ENCODE measurements around the gene RBM26. TPM values are rescaled to one million over a fixed set of nuclear protein-coding genes. Genes with fewer than 3 reads are reported as not detected.

RBM26 gene
- total and polyA plus RNA-seq, 2 experiments from 2014 or later, result 19.3 to 45.9 TPM

DNA sequence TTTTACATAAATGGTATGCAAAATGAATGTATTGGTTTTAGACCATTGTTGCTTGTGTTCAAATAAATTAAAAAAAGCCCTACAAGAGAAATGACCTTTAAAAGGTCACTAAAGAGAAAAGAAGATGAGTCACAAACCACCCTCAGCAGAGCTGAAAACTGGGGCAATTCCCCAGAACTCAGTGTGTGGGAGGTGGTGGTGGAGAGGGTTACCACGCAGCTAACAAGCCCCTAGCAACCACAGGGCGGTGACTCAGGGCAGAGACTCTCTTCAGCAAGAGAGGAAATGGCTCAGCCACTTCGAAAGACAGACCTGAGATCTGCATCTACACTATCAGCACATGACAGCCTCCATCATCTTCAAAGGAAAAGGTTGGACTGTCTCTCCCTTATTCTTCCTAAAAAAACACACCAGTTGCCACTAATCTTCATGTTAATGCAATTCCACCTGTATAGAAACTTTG lies 45.5 kb upstream of the RBM26 start:
- Histone ChIP-seq H3K27ac (no peak overlapping the region), H3K4me1 (ENCODE audit: insufficient read depth) (no peaks in the 10 kb centered on the region), H3K27me3 (no peaks in the 10 kb centered on the region), H3K9me3 (ENCODE audit: low read depth) (no peaks in the 10 kb centered on the region), H3K4me3 (no peak overlapping the region), H3K79me2 (no peaks in the 10 kb centered on the region), H4K20me1 (ENCODE audit: insufficient read depth, poor library complexity, severe bottlenecking) (no peaks in the 10 kb centered on the region), H3K9me2 (replicated peaks; ENCODE audit: insufficient read depth) (no peaks in the 10 kb centered on the region), H3K4me2 (no peak overlapping the region), H2AFZ (no peak overlapping the region), H3K36me3 (replicated peaks; ENCODE audit: insufficient read depth, low read depth) (no peaks in the 10 kb centered on the region)
- WGBS (ENCODE audit: low lambda C conversion rate, missing lambda C conversion rate), result 39% methylated on average over 3 of the region's 3 CpGs
- TF ChIP-seq EZH2 (IDR thresholded peaks at IDR 0.05; ENCODE audit: borderline replicate concordance) (no peak), EZH2phosphoT487 (IDR thresholded peaks at IDR 0.05; ENCODE audit: low read depth, severe bottlenecking, unreplicated experiment) (no peak)
- TF ChIP-seq, protein P1, sequence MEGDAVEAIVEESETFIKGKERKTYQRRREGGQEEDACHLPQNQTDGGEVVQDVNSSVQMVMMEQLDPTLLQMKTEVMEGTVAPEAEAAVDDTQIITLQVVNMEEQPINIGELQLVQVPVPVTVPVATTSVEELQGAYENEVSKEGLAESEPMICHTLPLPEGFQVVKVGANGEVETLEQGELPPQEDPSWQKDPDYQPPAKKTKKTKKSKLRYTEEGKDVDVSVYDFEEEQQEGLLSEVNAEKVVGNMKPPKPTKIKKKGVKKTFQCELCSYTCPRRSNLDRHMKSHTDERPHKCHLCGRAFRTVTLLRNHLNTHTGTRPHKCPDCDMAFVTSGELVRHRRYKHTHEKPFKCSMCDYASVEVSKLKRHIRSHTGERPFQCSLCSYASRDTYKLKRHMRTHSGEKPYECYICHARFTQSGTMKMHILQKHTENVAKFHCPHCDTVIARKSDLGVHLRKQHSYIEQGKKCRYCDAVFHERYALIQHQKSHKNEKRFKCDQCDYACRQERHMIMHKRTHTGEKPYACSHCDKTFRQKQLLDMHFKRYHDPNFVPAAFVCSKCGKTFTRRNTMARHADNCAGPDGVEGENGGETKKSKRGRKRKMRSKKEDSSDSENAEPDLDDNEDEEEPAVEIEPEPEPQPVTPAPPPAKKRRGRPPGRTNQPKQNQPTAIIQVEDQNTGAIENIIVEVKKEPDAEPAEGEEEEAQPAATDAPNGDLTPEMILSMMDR (IDR thresholded peaks at IDR 0.05; ENCODE audit: poor library complexity), result no peak
- DNase-seq (ENCODE audit: low spot score), result peak; percentile 49

DNA sequence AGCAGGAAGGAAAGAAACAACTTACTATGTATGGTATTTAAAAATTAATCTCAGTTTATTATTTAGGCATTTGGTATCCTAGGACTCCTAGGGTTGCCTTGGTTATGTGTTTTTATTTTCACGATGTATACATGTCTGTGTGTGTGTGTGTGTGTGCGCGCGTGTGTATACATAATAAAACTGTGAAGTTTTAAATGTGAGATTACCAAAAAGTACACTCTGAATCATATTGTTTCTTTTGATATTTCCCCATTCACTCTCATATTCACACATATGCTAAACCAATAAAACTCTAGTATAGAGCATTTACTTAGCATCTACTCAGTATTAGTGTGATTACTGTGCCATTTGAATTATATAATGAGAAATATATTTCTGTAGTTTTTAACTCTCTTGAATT lies 44.1 kb upstream of the RBM26 start:
- H3K4me3 ChIP-seq, result no peak overlapping the region
- H4K20me1 ChIP-seq (ENCODE audit: insufficient read depth, poor library complexity, severe bottlenecking), result no peaks in the 10 kb centered on the region
- no peaks in the 10 kb centered on the region for H3K36me3 ChIP-seq (replicated peaks; ENCODE audit: insufficient read depth, low read depth)
- WGBS (ENCODE audit: low lambda C conversion rate, missing lambda C conversion rate), result 90% methylated on average over 4 of the region's 4 CpGs
- H3K4me1 ChIP-seq (ENCODE audit: insufficient read depth), result no peaks in the 10 kb centered on the region
- H2AFZ ChIP-seq, result no peak overlapping the region
- no peaks in the 10 kb centered on the region for H3K79me2 ChIP-seq
- no peaks in the 10 kb centered on the region for H3K9me3 ChIP-seq (ENCODE audit: low read depth)
- no peak for DNase-seq (ENCODE audit: low spot score)
- TF ChIP-seq EZH2phosphoT487 (IDR thresholded peaks at IDR 0.05; ENCODE audit: low read depth, severe bottlenecking, unreplicated experiment) (no peak), EZH2 (IDR thresholded peaks at IDR 0.05; ENCODE audit: borderline replicate concordance) (no peak)
- TF ChIP-seq, protein P1 (IDR thresholded peaks at IDR 0.05; ENCODE audit: poor library complexity), result no peak
- no peaks in the 10 kb centered on the region for H3K9me2 ChIP-seq (replicated peaks; ENCODE audit: insufficient read depth)
- H3K27me3 ChIP-seq, result no peaks in the 10 kb centered on the region
- no peak overlapping the region for H3K27ac ChIP-seq
- no peak overlapping the region for H3K4me2 ChIP-seq

DNA sequence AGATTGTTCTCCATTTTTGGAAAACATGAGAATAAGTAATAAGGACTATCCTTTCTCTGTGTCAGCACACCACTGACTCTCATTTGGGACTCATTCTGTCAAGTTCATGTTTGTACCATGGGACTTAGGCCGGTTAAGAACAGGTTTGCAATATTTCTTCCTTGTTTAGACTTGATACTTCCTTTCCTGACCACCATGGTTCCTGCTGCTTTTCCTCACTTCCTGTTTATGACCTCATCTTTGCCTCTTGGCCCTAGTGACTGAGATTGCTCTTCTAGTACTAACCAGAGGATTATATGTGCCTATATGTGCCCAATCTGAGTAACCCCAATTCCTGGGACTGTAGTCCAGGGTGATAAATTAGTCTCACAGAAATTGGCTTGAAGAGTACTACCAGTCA lies 42.4 kb upstream of the RBM26 start:
- TF ChIP-seq, protein P1 (IDR thresholded peaks at IDR 0.05; ENCODE audit: poor library complexity), result no peak
- no peak for TF ChIP-seq EZH2 (IDR thresholded peaks at IDR 0.05; ENCODE audit: borderline replicate concordance)
- TF ChIP-seq EZH2phosphoT487 (IDR thresholded peaks at IDR 0.05; ENCODE audit: low read depth, severe bottlenecking, unreplicated experiment), result no peak
- H3K79me2 ChIP-seq, result no peaks in the 10 kb centered on the region
- no peaks in the 10 kb centered on the region for H3K9me2 ChIP-seq (replicated peaks; ENCODE audit: insufficient read depth)
- no peaks in the 10 kb centered on the region for H3K36me3 ChIP-seq (replicated peaks; ENCODE audit: insufficient read depth, low read depth)
- no peak overlapping the region for H3K4me2 ChIP-seq
- H2AFZ ChIP-seq, result no peak overlapping the region
- no peaks in the 10 kb centered on the region for H4K20me1 ChIP-seq (ENCODE audit: insufficient read depth, poor library complexity, severe bottlenecking)
- no peak for DNase-seq (ENCODE audit: low spot score)
- H3K9me3 ChIP-seq (ENCODE audit: low read depth), result no peaks in the 10 kb centered on the region
- H3K4me3 ChIP-seq, result no peak overlapping the region
- 78% methylated on average over 1 of the region's 1 CpG for WGBS (ENCODE audit: low lambda C conversion rate, missing lambda C conversion rate)
- H3K4me1 ChIP-seq (ENCODE audit: insufficient read depth), result no peaks in the 10 kb centered on the region
- H3K27ac ChIP-seq, result no peak overlapping the region
- no peaks in the 10 kb centered on the region for H3K27me3 ChIP-seq

DNA sequence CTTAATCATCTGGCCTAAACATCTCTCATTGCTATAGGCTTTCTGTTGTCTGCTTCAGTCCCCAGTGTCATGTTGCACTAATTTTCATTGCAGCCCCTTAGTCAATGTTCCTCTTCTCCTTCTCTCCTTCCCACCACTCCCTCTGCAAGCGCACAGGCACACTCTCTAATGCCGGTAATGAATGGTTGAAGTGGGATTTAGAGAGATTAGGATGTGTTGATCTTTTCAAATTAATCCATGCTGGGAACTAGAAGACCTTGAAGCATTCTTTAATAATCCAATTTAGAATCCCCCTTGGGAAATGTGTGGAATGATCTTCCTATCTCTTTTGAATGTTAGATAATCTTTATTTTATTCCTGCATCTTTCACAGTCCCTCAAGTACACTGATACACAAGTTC lies 41.7 kb upstream of the RBM26 start:
- H2AFZ ChIP-seq, result no peak overlapping the region
- WGBS (ENCODE audit: low lambda C conversion rate, missing lambda C conversion rate), result 44% methylated on average over 2 of the region's 2 CpGs

More for the DNA sequence above, 41.7 kb upstream of the RBM26 start:
- no peak for TF ChIP-seq EZH2 (IDR thresholded peaks at IDR 0.05; ENCODE audit: borderline replicate concordance)
- TF ChIP-seq EZH2phosphoT487 (IDR thresholded peaks at IDR 0.05; ENCODE audit: low read depth, severe bottlenecking, unreplicated experiment), result no peak
- TF ChIP-seq, protein P1 (IDR thresholded peaks at IDR 0.05; ENCODE audit: poor library complexity), result no peak
- H3K9me2 ChIP-seq (replicated peaks; ENCODE audit: insufficient read depth), result no peaks in the 10 kb centered on the region
- DNase-seq (ENCODE audit: low spot score), result no peak
- H3K79me2 ChIP-seq, result no peaks in the 10 kb centered on the region
- H3K4me1 ChIP-seq (ENCODE audit: insufficient read depth), result peaks cover under 1% of the 10 kb centered on the region
- H3K4me2 ChIP-seq, result no peak overlapping the region
- H3K27ac ChIP-seq, result no peak overlapping the region
- no peaks in the 10 kb centered on the region for H4K20me1 ChIP-seq (ENCODE audit: insufficient read depth, poor library complexity, severe bottlenecking)
- no peaks in the 10 kb centered on the region for H3K9me3 ChIP-seq (ENCODE audit: low read depth)
- no peak overlapping the region for H3K4me3 ChIP-seq
- H3K36me3 ChIP-seq (replicated peaks; ENCODE audit: insufficient read depth, low read depth), result no peaks in the 10 kb centered on the region
- H3K27me3 ChIP-seq, result no peaks in the 10 kb centered on the region
